Brain microvascular endothelial cell (primary cell): ENCODE data around the gene TGM2.
A peak's percentile ranks its signal among the peaks of the same experiment; 100 is the strongest.

ENCODE experiments used
- DNase-seq: peaks from one replicate; pipeline ENCODE4 v3.0.0-alpha.2; 2020
- H3K27ac ChIP-seq: fragments of 250-450 bp; sonication (Bioruptor Pico); 2 replicates; pipeline ENCODE4 v1.5.1; 2020; ENCODE audit warnings: mild to moderate bottlenecking, moderate library complexity
- H3K27me3 ChIP-seq: fragments of 250-450 bp; sonication (Bioruptor Pico); replicated peaks from 2 replicates; pipeline ENCODE4 v1.5.1; 2020; ENCODE audit warnings: mild to moderate bottlenecking
- H3K36me3 ChIP-seq: fragments of 250-450 bp; sonication (Bioruptor Pico); replicated peaks from 2 replicates; pipeline ENCODE4 v1.5.1; 2020; ENCODE audit warnings: mild to moderate bottlenecking
- H3K4me3 ChIP-seq: 2 replicates; pipeline ENCODE4 v1.5.1; 2011; ENCODE audit warnings: low read depth, mild to moderate bottlenecking, control low read depth, low read length, moderate library complexity
- in situ Hi-C: cut with HindIII; loops from 2 replicates; pipeline ENCODE4 v1.10.0; 2017; ENCODE audit warnings: low sequenced_read_pairs, low pct_ligation_motif_present
- TF ChIP-seq, protein P1 (sequence below): IDR thresholded peaks from 2 replicates; pipeline ENCODE4 v1.5.1; 2011; ENCODE audit warnings: low read depth, mild to moderate bottlenecking, moderate library complexity, low read length, control low read depth, inconsistent platforms; ENCODE audit errors: missing control alignments

The TGM2 gene

DNA sequence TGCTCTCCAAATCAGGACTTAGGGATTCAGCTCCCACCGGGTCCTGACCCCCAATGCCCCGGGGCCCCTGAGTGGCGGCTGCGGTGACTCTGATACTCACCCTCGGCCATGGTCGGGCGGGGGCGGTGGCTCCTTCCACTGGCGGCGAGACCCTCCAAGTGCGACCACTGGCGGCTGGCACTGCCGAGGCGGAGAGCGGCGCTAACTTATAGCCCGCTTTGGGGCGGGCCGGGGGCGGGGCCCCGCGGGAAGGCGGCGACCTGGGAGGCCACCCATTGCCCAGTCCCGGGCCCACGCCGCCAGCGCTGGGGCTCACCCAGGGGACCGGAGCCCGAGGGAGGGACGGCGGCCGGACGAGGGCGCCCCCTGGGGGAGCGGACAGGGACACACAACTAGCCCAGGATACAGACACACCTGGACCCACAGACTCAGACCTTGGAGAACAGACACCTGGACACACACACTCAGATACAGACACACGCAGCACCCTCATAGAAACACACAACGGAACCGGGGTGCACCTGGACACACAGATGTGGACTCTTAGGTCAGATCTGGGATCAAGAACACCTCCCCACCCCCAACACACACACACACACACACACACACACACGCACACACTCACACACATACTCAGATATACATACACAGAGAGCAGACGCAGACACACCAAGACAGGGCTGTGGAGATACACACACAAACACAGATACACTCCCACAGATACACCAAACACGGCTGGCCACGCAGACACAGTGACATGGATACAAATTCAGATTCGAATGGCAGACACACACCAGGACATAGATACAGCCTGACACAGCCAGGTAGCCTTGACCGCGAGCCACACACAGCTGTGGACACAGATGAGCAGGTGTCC lies at the start of gene TGM2:
Gene TGM2 (minus strand): TSS at position 182 of the 877 bp plus-strand sequence. CDS start 72 bp downstream, at position 110.
- peak; percentile 46 for DNase-seq
- no peaks in the 10 kb centered on the region for H3K27me3 ChIP-seq
- H3K36me3 ChIP-seq, result peaks cover 18% of the 10 kb centered on the region
- H3K27ac ChIP-seq, result no peak within 1 kb of the TSS
- peak within 1 kb of the TSS; percentile 76 for H3K4me3 ChIP-seq
- TF ChIP-seq, protein P1, sequence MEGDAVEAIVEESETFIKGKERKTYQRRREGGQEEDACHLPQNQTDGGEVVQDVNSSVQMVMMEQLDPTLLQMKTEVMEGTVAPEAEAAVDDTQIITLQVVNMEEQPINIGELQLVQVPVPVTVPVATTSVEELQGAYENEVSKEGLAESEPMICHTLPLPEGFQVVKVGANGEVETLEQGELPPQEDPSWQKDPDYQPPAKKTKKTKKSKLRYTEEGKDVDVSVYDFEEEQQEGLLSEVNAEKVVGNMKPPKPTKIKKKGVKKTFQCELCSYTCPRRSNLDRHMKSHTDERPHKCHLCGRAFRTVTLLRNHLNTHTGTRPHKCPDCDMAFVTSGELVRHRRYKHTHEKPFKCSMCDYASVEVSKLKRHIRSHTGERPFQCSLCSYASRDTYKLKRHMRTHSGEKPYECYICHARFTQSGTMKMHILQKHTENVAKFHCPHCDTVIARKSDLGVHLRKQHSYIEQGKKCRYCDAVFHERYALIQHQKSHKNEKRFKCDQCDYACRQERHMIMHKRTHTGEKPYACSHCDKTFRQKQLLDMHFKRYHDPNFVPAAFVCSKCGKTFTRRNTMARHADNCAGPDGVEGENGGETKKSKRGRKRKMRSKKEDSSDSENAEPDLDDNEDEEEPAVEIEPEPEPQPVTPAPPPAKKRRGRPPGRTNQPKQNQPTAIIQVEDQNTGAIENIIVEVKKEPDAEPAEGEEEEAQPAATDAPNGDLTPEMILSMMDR, result peak; percentile 76
- in situ Hi-C loops, result no loop called here

DNA sequence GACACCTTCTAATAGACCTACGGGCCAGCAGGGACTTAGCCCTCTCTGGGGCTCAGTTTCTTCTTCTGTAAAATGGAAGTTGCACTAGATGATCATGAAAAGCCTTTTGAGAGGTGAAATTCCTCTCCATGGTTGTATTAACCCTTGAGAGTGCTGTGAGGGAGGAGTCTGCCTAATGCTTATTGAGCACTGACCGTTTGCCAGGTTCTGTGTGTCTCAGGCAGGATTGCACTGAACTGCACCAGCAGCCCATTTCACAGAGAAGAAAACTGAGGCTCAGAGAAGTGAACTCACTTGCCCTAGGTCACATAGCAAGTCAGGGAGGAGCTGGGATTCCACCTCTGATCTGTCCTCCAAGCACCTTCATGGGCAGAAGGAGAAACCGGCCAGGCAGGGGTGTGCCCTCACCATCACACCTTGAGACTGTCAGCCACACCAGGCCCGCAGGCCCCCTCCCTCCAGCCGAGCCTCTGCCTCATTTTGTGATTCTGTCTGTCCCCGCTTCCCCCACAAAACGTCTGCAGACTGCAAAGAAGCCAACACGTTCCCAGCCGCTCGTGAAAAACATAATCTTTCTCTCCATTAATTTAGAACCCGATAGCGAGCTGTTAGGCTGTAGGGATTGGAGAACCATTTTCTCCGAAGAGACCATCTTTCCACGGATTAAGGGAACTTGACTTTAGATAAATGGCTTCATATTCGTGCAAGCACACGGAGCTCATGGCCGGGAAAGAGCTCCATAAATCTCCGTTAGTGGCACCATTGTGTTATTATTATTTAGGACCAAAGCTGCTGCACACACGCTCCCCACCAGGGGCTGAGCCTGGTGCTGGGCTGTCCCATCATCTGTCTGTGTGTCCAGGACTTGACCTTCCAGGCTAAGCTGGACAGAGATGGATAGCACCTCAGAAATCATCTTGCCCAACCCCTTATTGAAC lies 49.5 kb upstream of the TGM2 start:
- in situ Hi-C loops, result no loop called here
- peak; percentile 22 for DNase-seq
- no peaks in the 10 kb centered on the region for H3K27me3 ChIP-seq

DNA sequence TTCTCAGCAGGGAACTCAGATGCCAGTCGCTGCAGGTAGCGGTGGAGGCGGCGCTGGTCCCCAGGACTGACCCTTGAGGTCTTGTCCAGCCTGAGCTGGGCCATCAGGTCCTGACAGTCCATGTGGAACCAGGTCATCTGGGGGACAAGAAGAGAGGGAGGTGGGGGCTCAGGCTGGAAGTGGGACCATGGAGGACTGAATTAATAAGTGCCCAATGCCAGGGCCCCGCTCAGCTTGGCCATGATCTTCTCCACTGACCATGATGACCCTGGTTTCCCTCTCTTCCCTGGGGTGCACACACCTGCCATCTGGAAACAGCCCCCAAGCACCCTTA lies 48.5 kb upstream of the TGM2 start:
- Histone ChIP-seq H3K27me3 (no peaks in the 10 kb centered on the region), H3K4me3 (no peak overlapping the region), H3K27ac (no peak overlapping the region), H3K36me3 (peaks cover 28% of the 10 kb centered on the region)
- peak; percentile 12 for DNase-seq
- TF ChIP-seq, protein P1, result no peak
- in situ Hi-C loops, result no loop called here

More for the DNA sequence above, 49.5 kb upstream of the TGM2 start:
- Histone ChIP-seq H3K36me3 (peaks cover 37% of the 10 kb centered on the region), H3K27ac (no peak overlapping the region), H3K4me3 (no peak overlapping the region)
- TF ChIP-seq, protein P1, result peak; percentile 43

DNA sequence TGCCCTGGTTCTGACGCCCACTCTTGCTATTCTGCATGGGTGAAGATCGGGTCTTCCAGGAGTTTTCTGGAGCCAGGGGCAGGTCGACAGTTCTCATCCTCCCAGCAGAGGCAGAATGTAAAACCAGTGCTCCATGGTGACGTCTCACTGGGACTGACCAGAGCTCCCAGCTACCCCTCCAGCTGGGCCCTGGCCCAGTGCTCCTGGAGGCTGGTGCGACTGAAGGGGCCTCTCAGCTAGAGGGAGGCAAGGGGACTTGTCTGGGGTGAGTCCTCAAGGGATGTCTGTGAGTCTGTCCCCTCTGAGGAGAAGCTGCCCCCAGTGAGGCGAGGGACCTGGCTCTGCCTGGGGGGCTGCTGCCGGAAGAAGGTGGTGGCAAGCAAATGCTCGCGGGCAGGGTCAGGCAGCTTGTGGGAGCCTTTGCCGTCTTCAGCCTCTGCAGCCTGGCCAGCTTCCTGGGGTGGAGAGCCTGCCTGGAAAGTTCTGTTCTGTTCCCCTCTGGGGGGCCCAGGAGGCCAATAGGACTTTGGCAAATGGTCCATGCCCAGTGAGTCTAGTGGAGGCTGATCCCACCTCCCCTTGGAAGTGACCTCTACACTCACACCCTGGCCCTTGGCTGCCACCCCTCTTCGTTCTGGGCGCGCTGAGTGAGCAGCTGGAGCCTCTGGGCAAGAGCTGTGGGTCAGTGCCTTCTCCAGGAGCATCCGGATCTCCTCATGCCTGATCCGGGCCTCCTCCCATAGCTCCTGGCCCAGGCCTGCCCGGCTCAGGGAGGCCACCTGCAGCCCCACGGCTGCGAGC lies 47.9 kb upstream of the TGM2 start:
- Histone ChIP-seq H3K27me3 (no peaks in the 10 kb centered on the region), H3K36me3 (peaks cover 22% of the 10 kb centered on the region), H3K4me3 (no peak overlapping the region), H3K27ac (no peak overlapping the region)
- TF ChIP-seq, protein P1, result no peak
- no peak for DNase-seq
- in situ Hi-C loops, result no loop called here
